K562 (cell line): ENCODE data around the gene ATAD3C. TPM values are rescaled to one million over a fixed set of nuclear protein-coding genes. Genes with fewer than 3 reads are reported as not detected.

Source experiments
- CHD4 ChIP-seq: fragments of 200-600 bp; sonication (generic); IDR thresholded peaks from 3 replicates; pipeline ENCODE4 v1.6.1; 2012; ENCODE audit warnings: low read depth, mild to moderate bottlenecking, mixed read lengths, low read length, inconsistent platforms; ENCODE audit not compliant: insufficient read depth, insufficient replicate concordance, poor library complexity, severe bottlenecking
- FOXO4 ChIP-seq: fragments of 450-650 bp; formaldehyde crosslinking; IDR thresholded peaks from 2 replicates; pipeline ENCODE4 v1.4.0; 2020; ENCODE audit warnings: mild to moderate bottlenecking, moderate library complexity
- ILF3 ChIP-seq: fragments of 450-650 bp; IDR thresholded peaks from 2 replicates; pipeline ENCODE4 v1.6.1; 2018; ENCODE audit warnings: antibody characterized with exemption, mild to moderate bottlenecking, moderate library complexity, borderline replicate concordance
- MAZ ChIP-seq, 2 experiments: fragments of 450-650 bp in 1 of 2; sonication (generic) in 1 of 2; formaldehyde crosslinking; IDR thresholded peaks in 1 of 2; conservative IDR thresholded peaks in 1 of 2; 2 replicates each; pipeline versions ENCODE4 v1.4.0 to v1.5.0; 2020; ENCODE audit warnings: mild to moderate bottlenecking in 1 of 2, missing genetic modification reagents in 1 of 2
- MECOM ChIP-seq: fragments of 250-450 bp; sonication (Bioruptor Pico); IDR thresholded peaks from 2 replicates; pipeline ENCODE4 v1.8.0; 2022; ENCODE audit warnings: inconsistent platforms
- MIER1 ChIP-seq: fragments of 450-650 bp; IDR thresholded peaks from 2 replicates; pipeline ENCODE4 v1.6.1; 2016; ENCODE audit warnings: antibody characterized with exemption, mild to moderate bottlenecking, low read depth
- NFIX ChIP-seq: fragments of 250-450 bp; sonication (Bioruptor Pico); IDR thresholded peaks from 2 replicates; pipeline ENCODE4 v1.4.0; 2020; ENCODE audit warnings: low read depth, mild to moderate bottlenecking, moderate library complexity
- PTTG1 ChIP-seq: fragments of 450-650 bp; IDR thresholded peaks from 2 replicates; pipeline ENCODE4 v1.6.1; 2016; ENCODE audit warnings: low read depth, mild to moderate bottlenecking, missing genetic modification characterization, missing compliant biosample characterization
- SPI1 ChIP-seq: IDR thresholded peaks from 2 replicates; pipeline ENCODE4 v1.6.1; 2011; ENCODE audit warnings: low read depth, low read length, control low read depth, borderline replicate concordance
- TCF7 ChIP-seq: sonication (generic); IDR thresholded peaks from 2 replicates; pipeline ENCODE4 v1.6.1; 2016; ENCODE audit warnings: antibody characterized with exemption, borderline replicate concordance
- ZBTB5 ChIP-seq: fragments of 450-650 bp; IDR thresholded peaks from 2 replicates; pipeline ENCODE4 v1.6.1; 2017; ENCODE audit warnings: antibody characterized with exemption
- ZNF175 ChIP-seq: fragments of 200-800 bp; sonication (Bioruptor generic); IDR thresholded peaks from 2 replicates; pipeline ENCODE4 v1.6.1; 2016; ENCODE audit warnings: low read depth, mild to moderate bottlenecking, missing genetic modification characterization, missing compliant biosample characterization
- ZNF224 ChIP-seq: sonication (generic); formaldehyde crosslinking; IDR thresholded peaks from 2 replicates; pipeline ENCODE4 v1.8.0; 2022; ENCODE audit warnings: mild to moderate bottlenecking, missing genetic modification reagents
- polyA plus RNA-seq, 8 experiments: library from polyadenylated mRNA; depleted of rRNA in 4 of 8; stranded (reverse) in 5 of 8; unstranded in 3 of 8; fragments of >200 nt; fragmentation: Nextera tagmentation in 2 of 8; fragmentation: Illumina TruSeq in 1 of 8; extraction: Ambion mirVana in 2 of 8; extraction: Trizol in 1 of 8; gene quantifications; 2 replicates each; pipeline versions ENCODE4 v1.2.1 to v1.2.3, GENCODE V29; 2011 to 2014; ENCODE audit warnings: inconsistent platforms in 1 of 8, missing spikeins in 1 of 8
- total RNA-seq, 7 experiments: library from RNA; depleted of rRNA in 6 of 7; stranded (reverse); fragments of >200 nt in 6 of 7; fragmentation: Illumina TruSeq in 2 of 7; extraction: Trizol in 2 of 7; gene quantifications; 2 replicates each; pipeline versions ENCODE4 v1.2.1 to v1.2.3, GENCODE V29; 2011 to 2021; ENCODE audit warnings: low replicate concordance in 1 of 7
- TF ChIP-seq, protein P1 (sequence below): sonication (generic); formaldehyde crosslinking; IDR thresholded peaks from 2 replicates; pipeline ENCODE4 v1.5.0; 2020; ENCODE audit warnings: missing genetic modification reagents
- TF ChIP-seq, protein P2 (sequence below), 2 experiments: fragments of 450-650 bp in 1 of 2; IDR thresholded peaks; 2 replicates each; pipeline ENCODE4 v1.6.1; 2011 to 2017; ENCODE audit warnings: low read depth in 2 of 2, antibody characterized with exemption in 1 of 2, borderline replicate concordance in 1 of 2, low read length in 1 of 2, mild to moderate bottlenecking in 1 of 2, mixed read lengths in 1 of 2; ENCODE audit not compliant: control insufficient read depth in 1 of 2

ATAD3C gene
- total and polyA plus RNA-seq, 9 of the 15 experiments (the other 6 are each of a cell fraction or from before 2014, with no cell fraction given), result 0.03 to 0.18 TPM; not detected in 7

DNA sequence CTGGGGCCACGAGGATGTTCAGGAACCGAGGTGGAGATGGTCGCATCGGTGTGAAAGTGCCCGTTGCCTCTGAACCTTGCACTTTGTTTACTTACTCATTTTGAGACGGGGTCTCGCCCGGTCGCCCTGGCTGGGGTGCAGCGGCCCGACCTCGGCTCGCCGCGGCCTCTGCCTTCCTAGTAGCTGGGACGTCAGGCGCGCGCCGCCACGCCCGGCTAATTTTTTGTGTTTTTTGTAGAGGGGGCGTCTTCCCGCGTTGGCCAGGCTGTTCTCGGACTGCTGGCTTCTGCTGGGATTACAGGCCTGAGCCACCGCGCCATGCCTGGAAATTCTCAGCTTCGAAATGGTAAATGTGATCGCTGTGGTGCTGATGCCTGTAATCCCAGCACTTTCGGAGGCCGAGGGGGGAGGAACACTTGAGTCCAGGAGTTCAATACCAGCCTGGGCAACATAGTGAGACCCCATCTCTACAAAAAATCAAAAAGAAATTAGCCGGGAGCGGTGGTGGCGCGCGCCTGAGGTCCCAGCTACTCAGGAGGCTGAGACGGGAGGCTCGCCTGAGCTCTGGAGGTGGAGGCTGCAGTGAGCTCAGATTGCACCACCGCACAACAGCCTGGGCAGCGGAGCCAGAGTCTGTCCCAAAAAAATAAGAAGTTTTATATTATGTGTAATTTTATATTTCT lies 41.7 kb upstream of the ATAD3C start (continued):
- TF ChIP-seq ZBTB5 (no peak), MIER1 (0 out of 2 replicates have a peak, but pooled peaks have one; percentile 33), NFIX (CRISPR knock-in tag) (no peak), FOXO4 (no peak), PTTG1 (no peak), ILF3 (no peak), SPI1 (no peak), ZNF175 (no peak), ZNF224 (no peak), TCF7 (no peak), MECOM (CRISPR knock-in tag) (no peak), MAZ (CRISPR knock-in tag; conservative IDR thresholded peaks at IDR 0.05 in 1 of 2, IDR thresholded peaks at IDR 0.05 in 1 of 2) (no peak), CHD4 (no peak)
- TF ChIP-seq, protein P1, sequence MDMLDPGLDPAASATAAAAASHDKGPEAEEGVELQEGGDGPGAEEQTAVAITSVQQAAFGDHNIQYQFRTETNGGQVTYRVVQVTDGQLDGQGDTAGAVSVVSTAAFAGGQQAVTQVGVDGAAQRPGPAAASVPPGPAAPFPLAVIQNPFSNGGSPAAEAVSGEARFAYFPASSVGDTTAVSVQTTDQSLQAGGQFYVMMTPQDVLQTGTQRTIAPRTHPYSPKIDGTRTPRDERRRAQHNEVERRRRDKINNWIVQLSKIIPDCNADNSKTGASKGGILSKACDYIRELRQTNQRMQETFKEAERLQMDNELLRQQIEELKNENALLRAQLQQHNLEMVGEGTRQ (CRISPR knock-in tag), result no peak; the same call in 1 of the 2 replicates
- TF ChIP-seq, protein P2, sequence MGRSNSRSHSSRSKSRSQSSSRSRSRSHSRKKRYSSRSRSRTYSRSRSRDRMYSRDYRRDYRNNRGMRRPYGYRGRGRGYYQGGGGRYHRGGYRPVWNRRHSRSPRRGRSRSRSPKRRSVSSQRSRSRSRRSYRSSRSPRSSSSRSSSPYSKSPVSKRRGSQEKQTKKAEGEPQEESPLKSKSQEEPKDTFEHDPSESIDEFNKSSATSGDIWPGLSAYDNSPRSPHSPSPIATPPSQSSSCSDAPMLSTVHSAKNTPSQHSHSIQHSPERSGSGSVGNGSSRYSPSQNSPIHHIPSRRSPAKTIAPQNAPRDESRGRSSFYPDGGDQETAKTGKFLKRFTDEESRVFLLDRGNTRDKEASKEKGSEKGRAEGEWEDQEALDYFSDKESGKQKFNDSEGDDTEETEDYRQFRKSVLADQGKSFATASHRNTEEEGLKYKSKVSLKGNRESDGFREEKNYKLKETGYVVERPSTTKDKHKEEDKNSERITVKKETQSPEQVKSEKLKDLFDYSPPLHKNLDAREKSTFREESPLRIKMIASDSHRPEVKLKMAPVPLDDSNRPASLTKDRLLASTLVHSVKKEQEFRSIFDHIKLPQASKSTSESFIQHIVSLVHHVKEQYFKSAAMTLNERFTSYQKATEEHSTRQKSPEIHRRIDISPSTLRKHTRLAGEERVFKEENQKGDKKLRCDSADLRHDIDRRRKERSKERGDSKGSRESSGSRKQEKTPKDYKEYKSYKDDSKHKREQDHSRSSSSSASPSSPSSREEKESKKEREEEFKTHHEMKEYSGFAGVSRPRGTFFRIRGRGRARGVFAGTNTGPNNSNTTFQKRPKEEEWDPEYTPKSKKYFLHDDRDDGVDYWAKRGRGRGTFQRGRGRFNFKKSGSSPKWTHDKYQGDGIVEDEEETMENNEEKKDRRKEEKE (IDR thresholded peaks at IDR 0.05; ENCODE audit: borderline replicate concordance in 1 of 2, control insufficient read depth in 1 of 2, low read depth in 2 of 2, low read length in 1 of 2), result peak in 1 of 2 experiments; percentile 50; a peak in 1 of 4 replicates
